Heart right ventricle (tissue), 16 donors: ENCODE data around the gene CTAGE9. TPM values are rescaled to one million over a fixed set of nuclear protein-coding genes. Genes with fewer than 3 reads are reported as not detected.

ENCODE experiments used
- ATAC-seq, 8 donors: fragments of 200-7000 bp; cut with Tn5 transposase; one replicate each; pipeline ENCODE4 v1.9.1; 2020; ENCODE audit warnings: mild to moderate bottlenecking in 8 of 8, moderate library complexity in 8 of 8, moderate number of reproducible peaks in 1 of 8
- DNase-seq, 2 donors: peaks; one replicate each; pipeline ENCODE4 v3.0.0-alpha.2; 2020
- H3K27ac ChIP-seq, 10 donors: fragments of 200-600 bp; sonication (generic) in 2 of 10; one replicate each; pipeline versions ENCODE4 v1.5.0 to v1.8.0; 2020 to 2022; ENCODE audit warnings: mild to moderate bottlenecking in 3 of 10
- H3K27me3 ChIP-seq, 7 donors: fragments of 200-600 bp; one replicate each; pipeline ENCODE4 v1.8.0; 2021 to 2022; ENCODE audit warnings: mild to moderate bottlenecking in 2 of 7
- H3K36me3 ChIP-seq, 9 donors: fragments of 200-600 bp; sonication (generic) in 1 of 9; one replicate each; pipeline versions ENCODE4 v1.5.0 to v1.8.0; 2020 to 2022; ENCODE audit warnings: mild to moderate bottlenecking in 2 of 9
- H3K4me1 ChIP-seq, 9 donors: fragments of 200-600 bp; sonication (generic) in 1 of 9; one replicate each; pipeline versions ENCODE4 v1.5.0 to v1.8.0; 2020 to 2022; ENCODE audit warnings: mild to moderate bottlenecking in 4 of 9
- H3K4me3 ChIP-seq, 10 donors: fragments of 200-600 bp; sonication (generic) in 2 of 10; one replicate each; pipeline versions ENCODE4 v1.5.0 to v1.8.0; 2020 to 2022; ENCODE audit warnings: mild to moderate bottlenecking in 7 of 10, moderate library complexity in 2 of 10
- H3K9me3 ChIP-seq, 11 donors: fragments of 200-600 bp in 10 of 11; sonication (generic) in 2 of 11; one replicate each; pipeline versions ENCODE4 v1.5.0 to v1.8.0; 2013 to 2022; ENCODE audit warnings: mild to moderate bottlenecking in 2 of 11, control low read depth in 1 of 11, moderate library complexity in 1 of 11
- WGBS, 2 donors: extraction: QIAGEN DNeasy Blood & Tissue Kit; methylation state at CpG; one replicate each; pipeline ENCODE4 v1.1.7; 2013; ENCODE audit warnings: inconsistent platforms in 1 of 2; 5-methylcytosine and 5-hydroxymethylcytosine counted together
- intact Hi-C, 10 donors: fragments of 100-400 bp; cut with DNase I; formaldehyde crosslinking; loops; one replicate each; pipeline versions ENCODE4 v1.11.1 to v1.14.2; 2022
- polyA plus RNA-seq, 2 donors: library from polyadenylated mRNA; stranded (reverse); fragments of 200-250 nt; gene quantifications; one replicate each; pipeline ENCODE4 v1.2.3, GENCODE V29; 2013
- total RNA-seq, 10 donors: library from RNA; stranded (reverse); fragmentation: NEBNext Ultra II Directional in 3 of 10; extraction: Animal tissue kit (Norgen Biotek cat#: 25700) in 3 of 10; gene quantifications; one replicate each; pipeline versions ENCODE4 v1.2.1 to v1.2.4, GENCODE V29; 2021 to 2023
- TF ChIP-seq, protein P1 (sequence below), 9 donors: fragments of 200-600 bp; sonication (generic) in 2 of 9; IDR thresholded peaks; one replicate each; pipeline versions ENCODE4 v1.5.0 to v1.8.0; 2021 to 2022; ENCODE audit warnings: antibody characterized with exemption in 9 of 9, mild to moderate bottlenecking in 5 of 9, moderate library complexity in 1 of 9
- donor health status: Arrhythmogenic right ventricular cardiomyopathy.
- donor health status: ischemic (EF 13 %, LVEDD 7.1; RV severe dilation, severe dysfunction).
- donor health status: healthy with polysubstance abuse.
- donor health status: DM: no; HTN: yes; CAD: no.
- donor health status: DM: no; HTN: no; CAD: no.
- donor health status: ischemic (EF 25% LVEDD 6.9; RV normal size, moderate dysfunction).
- donor health status: ischemic (EF 25% LVEDD 5.7; RV mildly dilated, moderate dysfunction).
- donor health status: healthy.
- donor health status: DM: yes; HTN: yes; CAD: no.
- donor health status: Ischemic cardiomyopathy.
- donor health status: ischemic (EF 35%, LVEDD 5.7; RV mildly dilated, moderate dysfunction).
- donor health status: nonischemic (EF 11% LVEDD 7.7; RV severe dilation, severe dysfunction).
- donor health status: DM: yes; HTN: yes; CAD: no.
- donor health status: PGD.
- donor health status: ischemic (EF 29% LVEDD 5.4; RV normal size, mild dysfunction).
- donor health status: nonischemic (EF 23%, LVEDD 6.1; RV moderate dilation, normal function).

Gene CTAGE9
- total and polyA plus RNA-seq, 12 donors: not detected

DNA sequence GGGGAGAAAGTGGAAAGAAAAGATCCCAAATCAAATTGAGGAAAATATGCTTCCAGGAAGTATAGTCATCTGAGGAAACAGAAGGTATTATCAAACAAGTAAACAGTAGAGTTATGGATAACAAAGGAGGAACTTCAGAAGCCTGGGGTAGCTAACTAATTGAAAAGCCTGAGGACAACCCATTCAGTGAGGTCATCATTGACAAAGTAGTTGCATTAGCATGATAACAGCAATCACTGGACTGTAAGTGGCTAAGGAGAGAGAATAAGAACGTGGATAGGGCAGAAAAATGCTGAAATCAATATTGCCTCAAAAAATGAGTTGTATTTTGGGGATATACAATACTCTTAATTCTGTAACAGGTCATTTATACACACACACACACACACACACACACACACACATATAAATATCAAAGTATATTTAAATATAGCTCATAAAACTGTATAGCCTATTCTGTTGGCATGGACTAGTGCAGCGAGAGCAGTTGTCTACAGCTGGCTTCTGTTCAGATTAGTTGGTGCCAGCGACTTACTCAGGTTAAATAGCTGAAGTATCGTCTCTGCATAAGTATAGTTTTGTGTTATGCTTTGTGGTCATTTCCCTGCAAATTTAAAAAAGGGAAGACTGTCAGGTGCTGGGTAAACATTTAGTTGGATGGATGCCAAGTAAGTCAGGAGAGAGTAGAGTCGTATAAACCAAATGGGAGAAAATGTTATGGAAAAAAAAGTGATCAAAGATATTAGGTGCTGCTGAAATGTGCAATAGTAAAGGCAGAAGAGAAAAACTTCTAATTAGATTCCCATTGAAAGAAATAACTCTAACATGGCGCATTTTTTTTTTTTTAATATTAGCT lies 33.8 kb upstream of the CTAGE9 start:
- TF ChIP-seq, protein P1, sequence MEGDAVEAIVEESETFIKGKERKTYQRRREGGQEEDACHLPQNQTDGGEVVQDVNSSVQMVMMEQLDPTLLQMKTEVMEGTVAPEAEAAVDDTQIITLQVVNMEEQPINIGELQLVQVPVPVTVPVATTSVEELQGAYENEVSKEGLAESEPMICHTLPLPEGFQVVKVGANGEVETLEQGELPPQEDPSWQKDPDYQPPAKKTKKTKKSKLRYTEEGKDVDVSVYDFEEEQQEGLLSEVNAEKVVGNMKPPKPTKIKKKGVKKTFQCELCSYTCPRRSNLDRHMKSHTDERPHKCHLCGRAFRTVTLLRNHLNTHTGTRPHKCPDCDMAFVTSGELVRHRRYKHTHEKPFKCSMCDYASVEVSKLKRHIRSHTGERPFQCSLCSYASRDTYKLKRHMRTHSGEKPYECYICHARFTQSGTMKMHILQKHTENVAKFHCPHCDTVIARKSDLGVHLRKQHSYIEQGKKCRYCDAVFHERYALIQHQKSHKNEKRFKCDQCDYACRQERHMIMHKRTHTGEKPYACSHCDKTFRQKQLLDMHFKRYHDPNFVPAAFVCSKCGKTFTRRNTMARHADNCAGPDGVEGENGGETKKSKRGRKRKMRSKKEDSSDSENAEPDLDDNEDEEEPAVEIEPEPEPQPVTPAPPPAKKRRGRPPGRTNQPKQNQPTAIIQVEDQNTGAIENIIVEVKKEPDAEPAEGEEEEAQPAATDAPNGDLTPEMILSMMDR (IDR thresholded peaks at IDR 0.05): no peak
- no peaks in the 10 kb centered on the region for H3K9me3 ChIP-seq
- H3K27me3 ChIP-seq: no peaks in the 10 kb centered on the region
- ATAC-seq (no peak), DNase-seq (no peak)
- intact Hi-C loops: no loop called here
- H3K27ac ChIP-seq: no peak overlapping the region
- no peak overlapping the region for H3K4me3 ChIP-seq
- H3K36me3 ChIP-seq: no peaks in the 10 kb centered on the region
- H3K4me1 ChIP-seq: no peaks in the 10 kb centered on the region
- 58 to 62% methylated on average over 6 of the region's 6 CpGs for WGBS, 2 donors

DNA sequence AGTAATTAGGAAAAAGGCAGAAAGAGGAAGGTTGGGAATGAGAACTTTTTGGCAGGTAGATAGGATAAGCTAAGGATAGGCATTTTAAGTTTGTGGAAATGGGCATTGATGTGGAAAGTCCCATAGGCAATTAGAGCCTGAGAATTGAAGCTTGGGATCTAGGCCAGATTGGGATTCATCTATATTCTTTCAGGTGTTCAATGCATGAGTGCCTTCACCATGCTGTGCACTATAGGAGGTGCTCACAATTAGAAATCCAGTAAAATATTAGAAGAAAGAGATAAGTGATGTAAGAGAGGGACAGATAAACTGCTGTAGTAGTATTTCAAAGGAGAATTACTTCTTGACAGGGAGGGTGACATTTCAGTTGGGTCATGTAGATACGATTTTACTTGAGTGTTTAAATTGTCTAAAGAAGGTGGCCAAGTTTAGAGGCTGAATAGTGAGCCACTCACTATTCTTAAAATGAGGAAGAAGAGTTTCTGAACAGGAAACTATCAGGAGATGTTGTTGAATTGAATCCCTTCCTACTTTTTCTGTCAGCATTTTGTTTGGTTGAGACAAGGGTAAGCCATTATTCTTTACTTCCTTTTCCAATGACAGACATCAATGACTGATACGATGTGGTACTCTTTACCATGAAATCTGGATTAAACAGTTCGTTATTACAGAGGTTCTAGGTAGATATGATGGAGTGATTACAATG lies 31.0 kb upstream of the CTAGE9 start:
- intact Hi-C loops: no loop called here
- DNase-seq: no peak
- Histone ChIP-seq H3K36me3 (no peaks in the 10 kb centered on the region), H3K27me3 (no peaks in the 10 kb centered on the region), H3K4me3 (no peak overlapping the region), H3K9me3 (no peaks in the 10 kb centered on the region), H3K4me1 (no peaks in the 10 kb centered on the region), H3K27ac (no peak overlapping the region)
- WGBS, 2 donors: 71 to 72% methylated on average over 3 of the region's 3 CpGs
- no peak for ATAC-seq
- TF ChIP-seq, protein P1 (IDR thresholded peaks at IDR 0.05): no peak

DNA sequence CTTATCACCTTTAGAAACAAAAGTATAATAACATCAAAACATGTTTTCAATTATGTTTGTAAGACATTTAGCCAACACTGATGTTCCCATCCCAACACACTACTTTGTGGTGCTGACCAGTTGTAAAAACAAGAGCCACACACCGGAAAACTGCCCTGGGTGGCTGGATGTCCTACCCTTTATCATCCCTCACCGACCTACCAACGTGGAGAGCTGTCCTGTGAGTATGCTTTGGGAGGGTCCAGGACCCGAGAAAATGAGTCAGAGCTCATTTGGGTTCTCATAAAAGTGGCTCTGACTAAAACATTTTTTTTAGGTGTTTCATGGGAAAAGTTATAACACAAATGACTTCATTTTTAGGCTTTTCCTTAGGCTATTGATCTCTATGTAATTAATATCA lies 29.3 kb upstream of the CTAGE9 start:
- ATAC-seq: no peak
- Histone ChIP-seq H3K4me3 (no peak overlapping the region), H3K4me1 (no peaks in the 10 kb centered on the region), H3K9me3 (no peaks in the 10 kb centered on the region), H3K27ac (no peak overlapping the region), H3K36me3 (no peaks in the 10 kb centered on the region), H3K27me3 (no peaks in the 10 kb centered on the region)
- TF ChIP-seq, protein P1 (IDR thresholded peaks at IDR 0.05): no peak
- DNase-seq: no peak
- intact Hi-C loops: no loop called here
- WGBS, 2 donors: 82 to 85% methylated on average over 4 of the region's 4 CpGs

DNA sequence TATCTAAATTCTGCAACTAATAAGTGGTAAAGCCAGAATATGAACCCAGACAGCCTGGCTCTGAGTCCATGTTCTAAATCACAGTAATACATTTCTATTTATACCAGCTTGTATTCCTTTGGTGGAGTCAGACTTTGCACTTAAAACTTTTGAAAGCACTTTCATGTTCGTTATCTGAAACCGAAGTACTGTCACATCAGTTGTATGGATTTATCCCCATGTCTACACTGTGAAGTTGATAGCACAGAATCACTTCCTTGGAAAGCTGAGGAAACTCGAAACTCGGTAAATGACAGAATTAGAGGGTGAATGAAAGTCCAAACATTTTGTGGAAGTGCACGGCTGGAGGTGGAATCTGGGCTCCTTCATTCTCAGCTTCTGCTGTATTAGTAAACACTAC lies 28.3 kb upstream of the CTAGE9 start:
- Histone ChIP-seq H3K27me3 (no peaks in the 10 kb centered on the region), H3K27ac (no peak overlapping the region), H3K4me3 (no peak overlapping the region), H3K9me3 (no peaks in the 10 kb centered on the region), H3K4me1 (no peaks in the 10 kb centered on the region), H3K36me3 (no peaks in the 10 kb centered on the region)
- DNase-seq (no peak), ATAC-seq (no peak)
- TF ChIP-seq, protein P1 (IDR thresholded peaks at IDR 0.05): no peak
- WGBS, 2 donors: 62 to 79% methylated on average over 5 of the region's 5 CpGs
- intact Hi-C loops: no loop called here
